ENCODE data around the gene ITGB3BP.
"Not testable (repeated sequence)": the region's sequence is repeated elsewhere in the genome, so short reads cannot be mapped to it uniquely, and the experiment has no call there.

ITGB3BP gene, protein sequence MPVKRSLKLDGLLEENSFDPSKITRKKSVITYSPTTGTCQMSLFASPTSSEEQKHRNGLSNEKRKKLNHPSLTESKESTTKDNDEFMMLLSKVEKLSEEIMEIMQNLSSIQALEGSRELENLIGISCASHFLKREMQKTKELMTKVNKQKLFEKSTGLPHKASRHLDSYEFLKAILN

DNA sequence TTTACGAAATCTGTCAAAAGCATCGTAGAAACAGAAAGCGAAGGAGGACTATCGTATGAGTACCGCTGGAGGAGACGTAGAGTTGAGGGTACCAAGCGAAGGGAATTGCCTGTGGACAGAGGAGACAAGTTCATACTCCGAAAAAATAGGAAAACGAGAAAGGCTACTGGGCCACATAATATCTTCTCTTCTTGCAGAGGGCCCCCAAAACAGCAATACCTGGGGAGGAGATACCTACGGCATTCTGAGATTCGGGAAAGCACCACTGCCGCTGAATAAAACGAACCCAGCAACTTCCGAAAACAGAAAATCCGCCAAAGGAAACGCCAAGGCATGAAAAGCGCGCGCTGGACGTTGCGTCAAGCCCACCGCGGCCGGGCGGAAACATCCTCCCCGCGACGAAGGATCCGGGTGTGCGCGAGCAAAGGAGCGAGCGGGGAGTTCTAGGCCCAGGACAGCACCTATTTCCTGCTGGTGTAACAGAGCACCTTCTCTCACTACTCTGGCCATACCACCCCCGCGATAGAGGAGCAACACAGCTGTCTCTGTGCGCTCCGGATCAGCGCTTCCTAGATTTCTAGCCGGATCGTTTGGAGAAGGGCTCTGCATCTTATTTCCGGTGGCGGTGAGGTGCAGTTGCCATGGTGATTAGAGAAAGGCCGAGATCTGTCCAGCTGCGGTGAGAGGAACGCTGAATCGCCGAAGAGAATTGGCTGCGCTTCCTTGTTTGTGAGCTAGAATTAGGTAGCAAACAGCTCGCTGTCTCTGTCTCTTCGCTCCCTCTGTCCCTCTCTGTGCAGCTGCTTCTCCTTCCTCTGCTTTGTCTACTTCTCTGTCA is at the start of gene ITGB3BP, which contains the start of gene EFCAB7:
Gene ITGB3BP (minus strand): TSS at position 335 of the 838 bp plus-strand sequence. CDS start 92 bp downstream, at position 243.
Gene EFCAB7 (plus strand): TSS at position 635 of the 838 bp plus-strand sequence. CDS start 2,048 bp downstream, outside the sequence.
- DNase-seq: peak; percentile 98

- not testable (repeated sequence) for DNase-seq
These were observed 49.7 kb upstream of the ITGB3BP start for GRCh38 chr1:63572686-63573085.

- DNase-seq: no peak
These were observed 46.8 kb upstream of the ITGB3BP start for GRCh38 chr1:63569640-63570316.

GRCh38 chr1:63569068-63569467 is 46.0 kb upstream of the ITGB3BP start:
- DNase-seq: no peak

GRCh38 chr1:63563745-63564144 is 40.7 kb upstream of the ITGB3BP start:
- DNase-seq: no peak

- DNase-seq: no peak
These were observed 36.3 kb upstream of the ITGB3BP start for GRCh38 chr1:63559357-63559756.

DNA sequence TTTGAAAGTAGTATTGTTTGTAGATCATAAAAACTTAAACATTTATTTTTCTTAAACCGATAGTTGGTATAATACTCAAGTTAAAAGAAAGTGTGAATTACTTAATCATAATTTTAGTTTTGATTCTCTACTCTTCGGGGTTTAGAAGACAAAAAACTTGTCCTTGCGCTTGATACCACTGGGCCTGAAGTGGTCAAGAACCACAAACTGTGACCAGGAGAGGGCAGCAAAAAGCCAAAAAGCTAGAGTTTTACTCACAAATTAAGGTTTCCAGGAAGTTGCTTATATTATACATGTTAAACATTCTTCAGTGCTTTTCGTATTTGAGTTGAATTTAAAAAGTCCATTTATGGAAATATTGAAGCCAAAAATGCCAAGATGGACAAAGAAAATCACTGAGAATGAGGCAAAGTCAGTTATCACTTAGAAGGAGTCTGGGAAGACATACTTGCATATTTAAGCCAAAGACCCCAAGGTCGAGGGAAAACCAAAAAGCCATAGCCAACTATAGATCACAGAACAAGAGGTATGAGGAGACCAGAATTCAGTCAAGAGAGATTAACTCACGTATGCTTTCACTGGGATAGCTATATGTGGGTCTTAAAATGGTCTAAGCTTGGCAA is 34.5 kb upstream of the ITGB3BP start:
- DNase-seq: peak; percentile 30

GRCh38 chr1:63555480-63555879 is 32.5 kb upstream of the ITGB3BP start:
- DNase-seq: no peak

DNA sequence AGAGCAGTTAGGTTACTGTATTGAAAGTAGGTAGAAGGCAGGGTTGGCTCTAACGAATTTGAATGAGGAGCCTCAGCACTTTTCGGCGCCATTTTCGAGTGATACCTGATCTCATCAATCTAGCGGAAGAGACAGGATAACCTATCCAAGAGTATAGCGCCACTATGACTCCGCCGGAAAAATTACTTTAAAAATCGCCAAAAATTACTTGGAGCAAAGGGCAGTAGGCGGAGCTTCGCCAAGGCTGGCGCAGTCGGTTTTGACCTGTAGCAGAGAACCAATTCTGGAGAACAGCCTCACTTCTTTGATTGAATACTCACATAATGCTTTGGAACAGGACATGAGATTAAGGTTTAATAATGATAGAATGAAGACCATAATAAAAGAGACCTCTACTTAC is 25.9 kb upstream of the ITGB3BP start:
- DNase-seq: no peak

GRCh38 chr1:63548303-63548702 is 25.3 kb upstream of the ITGB3BP start:
- no peak for DNase-seq

DNA sequence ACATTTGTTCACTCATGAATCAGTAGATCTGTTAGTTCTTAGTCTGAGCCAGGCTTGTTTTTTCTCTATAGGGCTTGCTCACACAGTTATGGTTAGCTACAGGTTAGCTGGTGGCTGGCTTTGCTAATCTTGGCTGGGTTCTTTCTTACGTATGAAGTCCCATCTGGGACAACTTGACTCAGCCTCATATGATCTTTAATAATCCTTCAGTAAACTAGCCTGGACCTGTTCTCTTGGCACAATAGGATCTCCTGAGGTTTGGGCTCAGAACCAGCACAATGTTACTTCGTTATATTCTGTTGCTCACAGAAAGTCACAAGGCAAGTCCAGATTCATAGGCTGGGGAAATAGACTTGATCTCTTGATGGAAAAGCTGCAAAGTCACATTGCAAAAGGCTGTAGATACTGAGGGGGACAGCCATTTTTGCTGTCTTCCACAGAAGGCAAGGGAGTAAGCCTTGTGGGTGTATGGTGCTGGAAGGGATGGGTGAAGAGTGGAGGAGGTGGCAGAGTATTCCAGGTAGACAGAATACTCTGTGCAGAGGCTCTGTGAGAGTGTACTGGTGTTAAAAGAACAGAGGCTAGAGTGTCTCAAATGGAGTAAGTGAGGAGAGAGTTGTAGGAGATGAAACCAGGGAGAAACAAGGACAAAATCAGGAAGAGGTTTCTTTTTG is 24.7 kb upstream of the ITGB3BP start:
- DNase-seq: no peak

GRCh38 chr1:63545780-63546179 is 22.8 kb upstream of the ITGB3BP start:
- DNase-seq: no peak

DNA sequence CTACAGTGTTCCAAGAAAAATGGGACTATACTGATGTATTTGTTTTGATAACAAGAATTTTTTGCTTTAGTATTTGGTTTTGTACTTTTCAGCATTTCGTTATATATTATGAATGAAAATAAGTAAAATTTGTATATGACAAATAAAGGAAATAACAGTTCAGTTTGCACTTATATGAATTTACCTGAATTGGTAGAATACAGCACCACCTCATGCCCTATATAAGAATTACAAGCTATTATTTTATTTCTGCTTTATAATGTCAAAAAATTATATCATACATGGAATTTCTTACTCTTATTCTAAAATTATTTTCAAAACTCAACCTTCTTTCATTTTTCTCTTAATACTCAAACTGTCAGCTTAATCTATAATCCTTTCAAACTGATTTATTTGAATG is 14.9 kb upstream of the ITGB3BP start:
- peak; percentile 23 for DNase-seq

DNA sequence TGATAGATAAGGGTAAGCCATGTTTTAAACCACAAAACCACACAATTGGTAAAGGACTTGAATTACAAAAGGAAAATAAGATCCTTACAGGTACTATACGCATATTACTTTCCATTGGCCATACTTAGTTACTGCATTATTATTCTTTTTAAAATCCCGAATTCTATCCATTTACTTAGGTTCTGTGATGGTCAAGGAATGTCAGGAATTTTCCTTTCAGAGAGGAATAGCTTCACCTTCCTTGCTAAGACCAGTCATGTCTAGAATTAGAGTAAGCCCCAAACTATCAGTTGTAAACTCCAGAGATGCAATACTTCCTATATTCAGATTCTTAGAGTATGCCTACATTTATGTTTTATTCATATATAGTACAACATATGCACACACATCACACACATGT is 14.0 kb upstream of the ITGB3BP start:
- no peak for DNase-seq

DNA sequence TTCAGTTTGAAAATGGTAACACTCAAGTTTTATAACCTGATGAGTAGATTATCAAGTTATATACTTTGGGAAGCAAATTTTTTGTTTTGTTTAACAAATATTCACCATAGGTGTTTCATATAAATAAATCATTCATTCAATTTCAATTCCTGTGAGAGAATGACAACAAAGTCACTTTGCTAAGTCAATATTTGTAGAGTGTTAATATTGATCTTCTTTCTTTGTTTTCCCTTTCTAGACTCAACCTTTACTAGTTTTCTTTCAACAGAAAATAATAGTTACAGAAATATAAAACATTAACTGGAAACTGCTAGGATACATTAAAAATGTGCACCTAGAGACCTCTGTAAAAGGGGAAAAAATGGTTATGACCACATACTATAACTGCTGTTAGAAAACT is 11.4 kb upstream of the ITGB3BP start:
- DNase-seq: no peak

GRCh38 chr1:63533931-63534330 is 10.9 kb upstream of the ITGB3BP start:
- DNase-seq: no peak

DNA sequence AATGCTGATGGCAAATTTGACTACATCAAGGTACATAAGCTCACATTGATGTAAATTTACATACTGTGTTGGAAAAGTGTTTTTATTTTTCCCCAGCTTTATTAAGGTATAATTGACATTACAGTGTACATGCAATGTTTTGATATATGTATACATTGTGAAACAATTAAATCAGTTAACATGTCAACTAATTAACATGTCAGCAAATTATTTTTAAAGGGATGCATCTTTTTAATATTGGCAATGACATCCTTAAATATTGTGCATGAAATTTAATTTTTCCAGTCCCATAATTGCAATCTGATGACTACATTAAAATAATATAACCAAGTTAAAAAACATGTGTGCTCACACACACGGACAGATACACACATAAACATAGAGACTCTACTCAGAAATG is 9.7 kb upstream of the ITGB3BP start:
- DNase-seq: no peak

- DNase-seq: peak; percentile 31
These were observed 1.2 kb upstream of the ITGB3BP start for GRCh38 chr1:63524201-63524600.

DNA sequence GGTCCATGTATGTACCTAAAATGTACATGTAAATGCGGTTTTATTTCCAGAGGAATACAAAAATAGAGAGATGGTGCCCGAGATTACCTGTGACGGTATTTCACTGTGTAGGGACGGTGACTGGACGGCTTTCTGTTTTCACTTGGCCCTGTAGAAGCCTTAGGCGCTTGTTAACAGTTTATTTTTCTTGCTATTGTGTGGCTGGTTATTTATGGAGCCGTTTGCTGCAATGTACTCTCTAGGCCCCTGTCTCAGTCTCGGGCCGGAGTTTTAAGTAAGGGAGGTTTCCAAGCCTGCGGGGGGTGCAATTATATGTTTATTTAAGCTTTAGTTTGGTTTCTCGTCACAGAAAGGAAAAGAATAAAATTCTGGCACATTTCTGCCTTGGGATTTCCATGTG is 713 bp upstream of the ITGB3BP start:
- DNase-seq: no peak

DNA sequence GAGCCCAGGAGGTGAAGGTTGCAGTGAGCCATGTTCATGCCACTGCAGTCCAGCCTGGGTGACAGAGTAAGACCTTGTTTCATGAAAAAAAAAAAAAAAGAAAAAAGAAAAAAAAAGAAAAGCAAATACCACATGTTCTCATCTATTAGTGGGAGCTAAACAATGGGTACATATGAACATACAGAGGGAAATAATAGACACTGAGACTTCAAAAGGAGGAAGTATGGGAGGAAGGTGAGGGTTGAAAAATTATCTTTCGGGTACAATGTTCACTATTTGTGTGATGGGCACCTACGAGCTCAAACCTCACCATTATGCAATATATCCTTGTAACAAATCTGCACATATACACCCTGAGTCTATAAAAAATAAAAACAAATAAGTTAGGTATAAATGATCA is 6.4 kb downstream of the ITGB3BP start:
- DNase-seq: no peak

- DNase-seq: no peak
These were observed 10.4 kb downstream of the ITGB3BP start for GRCh38 chr1:63512584-63512983.

DNA sequence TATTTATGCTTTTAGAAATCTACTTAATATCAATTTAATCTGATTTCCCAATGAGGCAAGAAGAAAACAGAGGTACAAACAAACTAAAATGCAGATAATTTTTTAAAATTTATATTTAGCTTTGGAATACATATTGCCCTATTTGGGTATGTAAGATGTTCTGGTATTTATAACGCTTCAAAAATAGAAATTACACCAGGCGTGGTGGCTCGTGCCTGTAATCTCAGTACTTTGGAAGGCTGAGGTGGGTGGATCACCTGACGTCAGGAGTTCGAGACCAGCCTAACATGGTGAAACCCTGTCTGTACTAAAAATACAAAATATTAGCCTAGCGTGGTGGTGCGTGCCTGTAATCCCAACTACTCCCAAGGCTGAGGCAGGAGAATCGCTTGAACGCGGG is 13.3 kb downstream of the ITGB3BP start:
- no peak for DNase-seq

GRCh38 chr1:63506782-63507181 is 16.2 kb downstream of the ITGB3BP start:
- DNase-seq: no peak

Data from eye (tissue), 1 donor.